IPS-15b (cell line): Measurements from ENCODE around the gene SIPA1L3.

Experiments
- H3K27me3 ChIP-seq: one replicate; pipeline ENCODE4 v1.6.1; 2013; ENCODE audit warnings: low read length; ENCODE audit not compliant: control insufficient read depth, insufficient read depth
- H3K36me3 ChIP-seq: one replicate; pipeline ENCODE4 v1.6.1; 2013; ENCODE audit warnings: low read length; ENCODE audit not compliant: control insufficient read depth, insufficient read depth
- H3K4me1 ChIP-seq: one replicate; pipeline ENCODE4 v1.6.1; 2013; ENCODE audit warnings: mild to moderate bottlenecking, low read length; ENCODE audit not compliant: control insufficient read depth, insufficient read depth
- H3K4me3 ChIP-seq: one replicate; pipeline ENCODE4 v1.5.1; 2013; ENCODE audit warnings: low read depth, low read length
- H3K9ac ChIP-seq: one replicate; pipeline ENCODE4 v1.6.1; 2013; ENCODE audit warnings: low read depth, mild to moderate bottlenecking, low read length
- H3K9me3 ChIP-seq: one replicate; pipeline ENCODE4 v1.6.1; 2013; ENCODE audit warnings: mild to moderate bottlenecking, low read length; ENCODE audit not compliant: control insufficient read depth, insufficient read depth

SIPA1L3 gene

DNA sequence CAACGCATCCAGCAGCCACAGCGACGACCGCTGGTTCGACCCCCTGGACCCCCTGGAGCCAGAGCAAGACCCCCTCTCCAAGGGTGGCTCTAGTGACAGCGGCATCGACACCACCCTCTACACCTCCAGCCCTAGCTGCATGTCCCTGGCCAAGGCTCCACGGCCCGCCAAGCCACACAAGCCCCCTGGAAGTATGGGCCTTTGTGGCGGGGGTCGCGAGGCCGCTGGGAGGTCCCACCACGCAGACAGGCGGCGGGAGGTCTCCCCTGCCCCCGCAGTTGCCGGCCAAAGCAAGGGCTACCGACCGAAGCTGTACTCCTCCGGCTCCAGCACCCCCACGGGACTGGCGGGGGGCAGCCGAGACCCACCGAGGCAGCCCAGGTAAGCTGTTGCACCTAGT lies 257.5 kb downstream of the SIPA1L3 start:
- H3K9me3 ChIP-seq = no peaks in the 10 kb centered on the region
- no peaks in the 10 kb centered on the region for H3K27me3 ChIP-seq
- H3K36me3 ChIP-seq = peaks cover 37% of the 10 kb centered on the region
- no peaks in the 10 kb centered on the region for H3K4me1 ChIP-seq
- H3K4me3 ChIP-seq = no peak overlapping the region
- H3K9ac ChIP-seq = no peak overlapping the region

DNA sequence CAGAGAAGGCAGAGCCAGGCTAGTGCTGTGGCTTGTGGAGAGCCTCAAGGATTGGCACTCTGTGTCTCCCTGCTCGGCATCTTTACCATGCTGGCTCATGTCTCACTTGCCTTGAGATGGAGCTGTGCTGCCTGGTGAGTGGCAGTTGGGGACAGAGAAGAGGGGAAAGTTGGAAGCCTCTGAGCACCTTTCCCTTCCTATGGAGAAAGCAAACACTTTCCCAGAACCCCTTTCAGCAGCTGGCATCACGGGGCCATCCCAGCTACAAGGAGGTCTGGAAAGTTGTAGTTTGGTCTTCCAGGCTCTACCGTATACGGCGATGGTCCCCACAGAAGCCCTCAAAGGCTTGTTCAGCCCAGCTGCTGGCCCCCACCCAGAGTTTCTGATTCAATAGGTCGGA lies 258.3 kb downstream of the SIPA1L3 start:
- no peak overlapping the region for H3K4me3 ChIP-seq
- peaks cover 41% of the 10 kb centered on the region for H3K36me3 ChIP-seq
- no peaks in the 10 kb centered on the region for H3K4me1 ChIP-seq
- no peak overlapping the region for H3K9ac ChIP-seq
- no peaks in the 10 kb centered on the region for H3K27me3 ChIP-seq
- no peaks in the 10 kb centered on the region for H3K9me3 ChIP-seq

DNA sequence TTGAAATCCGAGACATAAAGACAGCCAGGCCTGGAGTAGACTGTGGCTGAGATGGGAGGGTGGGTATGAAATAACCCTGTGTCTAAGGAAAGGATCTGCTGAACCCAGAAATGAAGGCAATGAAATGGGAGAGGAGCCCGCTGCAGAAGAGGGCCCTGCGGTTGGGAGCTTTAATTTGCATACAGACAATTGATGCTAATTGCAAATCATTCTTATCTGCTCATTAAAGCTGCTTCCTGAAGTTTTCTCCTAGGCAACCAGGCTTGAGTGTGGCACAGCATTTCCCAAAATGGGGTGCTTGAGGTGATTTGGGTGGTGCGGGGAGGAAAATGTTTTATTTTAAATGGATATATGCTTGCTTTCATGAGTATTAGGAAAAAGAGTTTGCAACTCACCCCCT lies 261.6 kb downstream of the SIPA1L3 start:
- Histone ChIP-seq H3K27me3 (no peaks in the 10 kb centered on the region), H3K9me3 (no peaks in the 10 kb centered on the region), H3K9ac (no peak overlapping the region), H3K36me3 (peaks cover 28% of the 10 kb centered on the region), H3K4me3 (no peak overlapping the region), H3K4me1 (no peaks in the 10 kb centered on the region)

DNA sequence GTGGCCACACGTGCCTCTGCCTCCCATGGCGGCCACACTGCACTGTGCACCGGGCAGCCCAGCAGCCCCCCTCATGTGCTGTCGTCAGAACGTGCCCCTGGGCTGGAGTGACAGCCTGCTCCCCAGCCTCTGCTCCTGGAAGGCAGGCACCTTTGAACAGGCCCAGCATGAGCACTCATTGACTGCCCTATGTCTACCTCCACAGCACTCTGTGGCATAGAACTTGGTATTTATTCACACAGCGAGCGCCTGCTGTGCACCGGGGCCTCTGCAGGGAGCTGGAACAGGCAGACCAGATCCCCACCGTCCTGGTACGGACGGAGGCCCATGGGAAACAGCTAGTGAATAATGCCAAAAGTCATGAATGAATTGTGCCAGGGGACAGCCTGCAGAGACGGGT lies 263.3 kb downstream of the SIPA1L3 start:
- Histone ChIP-seq H3K9me3 (no peaks in the 10 kb centered on the region), H3K36me3 (peaks cover 17% of the 10 kb centered on the region), H3K4me1 (no peaks in the 10 kb centered on the region), H3K4me3 (no peak overlapping the region), H3K27me3 (no peaks in the 10 kb centered on the region), H3K9ac (no peak overlapping the region)

DNA sequence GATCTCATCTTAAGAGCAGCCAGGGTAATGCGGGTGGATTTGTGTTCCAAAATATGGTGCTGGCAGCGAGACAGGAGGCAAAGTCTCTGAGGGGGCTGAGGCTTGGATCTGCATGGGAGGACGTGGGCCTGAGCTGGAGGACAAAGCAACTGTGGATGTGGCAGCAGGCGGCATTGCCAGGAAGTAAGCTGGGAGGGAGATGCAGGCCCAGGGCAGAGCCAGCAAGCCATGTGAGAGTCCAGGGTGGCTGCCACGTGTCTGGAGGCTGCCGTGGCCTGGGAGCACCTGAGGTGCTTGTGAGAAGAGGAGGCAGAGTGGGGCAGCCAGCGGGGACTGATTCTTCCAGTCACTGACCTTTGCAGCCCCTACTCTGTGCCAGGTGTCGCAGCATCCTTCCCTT lies 265.0 kb downstream of the SIPA1L3 start:
- no peak overlapping the region for H3K9ac ChIP-seq
- no peak overlapping the region for H3K4me3 ChIP-seq
- H3K36me3 ChIP-seq = peaks cover 10% of the 10 kb centered on the region
- H3K27me3 ChIP-seq = no peaks in the 10 kb centered on the region
- H3K9me3 ChIP-seq = no peaks in the 10 kb centered on the region
- H3K4me1 ChIP-seq = no peaks in the 10 kb centered on the region

DNA sequence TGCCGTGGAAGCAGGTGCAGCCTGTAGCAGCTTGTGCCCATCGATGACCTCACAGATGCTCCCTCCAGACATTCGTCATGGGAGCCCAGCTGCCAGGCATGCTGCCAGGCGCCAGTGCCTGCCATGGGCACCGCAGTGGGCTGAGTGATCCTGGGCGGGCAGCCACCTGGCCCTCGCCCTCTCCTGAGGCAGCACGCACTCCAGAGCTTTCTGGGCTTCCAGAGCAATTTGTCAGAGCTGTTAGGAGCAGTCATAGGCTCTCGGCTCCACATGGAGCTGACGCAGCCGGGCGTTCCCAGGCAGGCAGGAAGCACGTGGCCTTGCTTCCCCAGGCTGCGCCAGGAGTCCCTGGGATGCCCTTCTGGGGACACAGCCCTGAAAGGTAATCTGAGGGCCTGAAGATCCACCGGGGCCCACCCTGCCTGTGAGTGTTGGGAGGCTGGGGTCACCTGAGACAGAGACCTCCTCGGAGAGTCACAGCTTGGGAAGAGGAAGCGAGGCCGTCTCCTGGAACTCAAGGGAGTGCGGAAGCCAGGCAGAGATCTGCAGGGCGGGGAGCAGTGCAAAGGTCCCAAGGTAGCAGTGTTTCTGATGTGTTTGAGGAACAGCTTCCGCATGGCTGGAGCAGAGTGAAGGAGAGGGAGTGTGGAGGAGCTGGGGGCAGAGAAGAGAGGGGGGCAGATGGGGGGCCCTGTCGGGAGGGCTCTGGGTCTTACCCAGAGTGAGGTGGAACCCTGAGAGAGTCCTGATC lies 266.5 kb downstream of the SIPA1L3 start:
- H3K9me3 ChIP-seq = no peaks in the 10 kb centered on the region
- peaks cover 10% of the 10 kb centered on the region for H3K36me3 ChIP-seq
- no peaks in the 10 kb centered on the region for H3K27me3 ChIP-seq
- no peaks in the 10 kb centered on the region for H3K4me1 ChIP-seq
- H3K4me3 ChIP-seq = no peak overlapping the region
- H3K9ac ChIP-seq = no peak overlapping the region

DNA sequence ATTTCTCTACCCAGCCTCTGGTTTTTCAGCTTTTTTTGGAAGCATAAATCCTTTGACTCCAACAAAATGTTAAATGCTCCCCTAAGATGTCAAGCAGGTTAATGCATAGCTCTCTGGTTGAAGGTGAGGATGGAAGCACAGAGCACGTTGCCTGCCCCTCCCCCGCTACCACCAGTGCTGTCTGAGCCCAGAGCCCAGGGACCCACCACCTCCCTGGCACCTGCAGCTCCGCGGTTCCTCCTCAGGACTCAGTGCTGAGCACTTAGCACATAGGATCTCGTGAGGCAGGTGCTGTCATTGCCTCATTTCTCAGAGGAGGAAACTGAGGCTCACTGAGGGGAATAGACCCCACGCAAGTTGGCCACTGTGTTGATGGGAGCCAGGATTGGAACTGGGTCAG lies 268.4 kb downstream of the SIPA1L3 start:
- no peaks in the 10 kb centered on the region for H3K9me3 ChIP-seq
- no peaks in the 10 kb centered on the region for H3K27me3 ChIP-seq
- H3K4me3 ChIP-seq = no peak overlapping the region
- peaks cover 4% of the 10 kb centered on the region for H3K36me3 ChIP-seq
- H3K9ac ChIP-seq = no peak overlapping the region
- H3K4me1 ChIP-seq = no peaks in the 10 kb centered on the region

DNA sequence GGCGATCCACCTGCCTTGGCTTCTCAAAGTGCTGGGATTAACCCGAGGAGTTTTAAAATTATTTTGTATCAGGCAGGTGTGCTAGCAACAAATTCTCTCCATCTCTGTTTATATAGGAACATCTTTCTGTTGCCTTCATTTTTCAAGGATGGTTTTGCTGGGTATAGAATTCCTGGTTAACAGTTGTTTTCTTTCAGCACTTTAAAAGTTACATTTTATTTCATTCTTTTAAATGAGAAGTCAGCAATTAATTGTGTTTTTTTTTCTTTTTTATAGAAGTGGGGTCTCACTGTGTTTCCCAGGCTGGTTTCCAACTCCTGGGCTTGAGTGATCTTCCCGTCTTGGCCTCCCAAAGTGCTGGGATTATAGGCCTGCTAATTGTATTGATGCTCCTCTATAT lies 273.1 kb downstream of the SIPA1L3 start:
- Histone ChIP-seq H3K4me3 (no peak overlapping the region), H3K9me3 (no peaks in the 10 kb centered on the region), H3K27me3 (no peaks in the 10 kb centered on the region), H3K9ac (no peak overlapping the region), H3K4me1 (peaks cover 4% of the 10 kb centered on the region), H3K36me3 (peaks cover 4% of the 10 kb centered on the region)

DNA sequence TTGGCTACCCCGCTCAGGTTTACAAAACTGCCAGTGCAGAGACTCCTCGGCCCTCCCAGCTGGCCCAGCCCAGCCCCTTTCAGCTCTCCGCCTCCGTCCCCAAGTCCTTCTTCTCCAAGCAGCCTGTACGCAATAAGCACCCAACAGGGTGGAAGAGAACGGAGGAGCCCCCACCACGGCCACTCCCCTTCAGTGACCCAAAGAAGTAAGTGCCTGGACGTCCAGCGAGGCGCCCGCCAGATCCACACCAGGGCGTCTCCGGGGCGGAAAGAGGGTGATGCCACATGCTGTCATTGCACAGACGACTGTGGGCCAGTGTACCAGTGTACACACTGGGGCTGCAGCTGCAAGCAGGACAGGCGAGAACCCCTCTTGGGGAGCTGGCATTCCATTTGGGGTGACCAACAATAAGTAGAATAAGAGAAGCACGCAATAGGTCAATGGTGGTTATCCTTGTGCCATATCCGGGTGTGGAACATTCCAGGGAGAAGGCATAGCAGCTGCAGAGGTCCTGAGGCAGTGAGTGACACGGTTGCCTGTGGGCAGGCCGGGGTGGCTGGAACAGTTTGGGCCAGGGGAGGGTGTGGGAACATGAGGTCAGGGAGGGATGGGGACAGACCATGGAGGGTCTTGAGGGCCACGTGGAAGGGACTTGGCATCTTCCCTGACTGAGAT lies 275.7 kb downstream of the SIPA1L3 start:
- H3K4me1 ChIP-seq = peaks cover 4% of the 10 kb centered on the region
- H3K36me3 ChIP-seq = peaks cover 5% of the 10 kb centered on the region
- H3K27me3 ChIP-seq = no peaks in the 10 kb centered on the region
- H3K9me3 ChIP-seq = no peaks in the 10 kb centered on the region
- peak overlapping the region; percentile 68 for H3K4me3 ChIP-seq
- H3K9ac ChIP-seq = no peak overlapping the region

DNA sequence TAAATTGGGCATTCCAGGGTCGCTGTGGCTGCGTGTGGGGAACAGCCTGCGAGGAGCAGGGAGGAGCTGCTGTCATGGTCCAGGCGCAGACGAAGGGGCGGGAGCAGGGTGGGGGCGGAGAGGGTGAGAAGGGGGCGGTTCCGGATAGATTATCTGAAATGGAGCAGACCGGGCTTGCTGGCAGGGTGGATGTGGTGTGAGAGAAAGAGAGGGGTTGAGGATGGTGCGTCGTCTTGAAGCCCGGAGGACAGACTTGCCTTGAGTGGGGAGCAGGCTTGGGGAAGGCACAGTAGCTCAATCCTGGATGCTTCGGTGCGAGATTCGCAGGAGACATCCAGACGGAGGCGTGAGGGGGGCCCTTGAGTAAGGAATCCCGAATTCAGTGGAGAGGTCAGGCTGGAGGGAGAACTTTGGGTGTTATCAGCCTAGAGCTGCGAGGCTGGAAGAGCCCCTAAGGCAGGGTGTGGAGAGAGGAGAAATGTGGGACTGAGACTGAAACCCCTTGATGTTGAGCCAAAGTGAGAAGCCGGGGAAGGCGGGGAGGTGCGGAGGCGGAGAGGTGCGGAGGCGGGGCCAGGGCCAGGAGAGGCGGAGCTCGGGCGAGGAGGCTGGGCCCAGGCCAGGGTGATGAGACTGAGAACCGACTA lies 276.4 kb downstream of the SIPA1L3 start:
- H3K27me3 ChIP-seq = no peaks in the 10 kb centered on the region
- no peaks in the 10 kb centered on the region for H3K9me3 ChIP-seq
- peak overlapping the region; percentile 26 for H3K9ac ChIP-seq
- peaks cover 5% of the 10 kb centered on the region for H3K36me3 ChIP-seq
- peaks cover 4% of the 10 kb centered on the region for H3K4me1 ChIP-seq
- peak overlapping the region; percentile 68 for H3K4me3 ChIP-seq

DNA sequence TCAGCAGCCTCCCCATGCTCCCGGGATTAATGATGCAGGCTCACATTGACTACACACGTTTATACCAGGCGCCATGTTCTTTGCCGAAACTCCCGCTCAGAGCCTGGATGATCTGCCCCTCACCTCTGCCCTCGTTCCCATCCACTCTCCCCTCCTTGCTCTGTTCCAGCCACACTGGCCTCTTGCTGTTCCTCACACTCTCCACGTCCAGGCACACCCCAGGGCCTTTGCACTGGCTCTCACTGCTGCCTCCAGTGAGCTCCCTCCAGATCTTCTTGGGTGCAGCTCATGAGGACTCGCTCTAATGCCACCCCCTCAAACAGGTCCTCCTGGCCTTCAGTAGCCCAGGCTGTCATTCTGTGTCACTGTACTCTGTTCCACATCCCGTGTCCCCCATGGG lies 277.8 kb downstream of the SIPA1L3 start:
- Histone ChIP-seq H3K9me3 (no peaks in the 10 kb centered on the region), H3K27me3 (no peaks in the 10 kb centered on the region), H3K4me3 (no peak overlapping the region), H3K4me1 (peaks cover 4% of the 10 kb centered on the region), H3K36me3 (peaks cover 5% of the 10 kb centered on the region), H3K9ac (no peak overlapping the region)

DNA sequence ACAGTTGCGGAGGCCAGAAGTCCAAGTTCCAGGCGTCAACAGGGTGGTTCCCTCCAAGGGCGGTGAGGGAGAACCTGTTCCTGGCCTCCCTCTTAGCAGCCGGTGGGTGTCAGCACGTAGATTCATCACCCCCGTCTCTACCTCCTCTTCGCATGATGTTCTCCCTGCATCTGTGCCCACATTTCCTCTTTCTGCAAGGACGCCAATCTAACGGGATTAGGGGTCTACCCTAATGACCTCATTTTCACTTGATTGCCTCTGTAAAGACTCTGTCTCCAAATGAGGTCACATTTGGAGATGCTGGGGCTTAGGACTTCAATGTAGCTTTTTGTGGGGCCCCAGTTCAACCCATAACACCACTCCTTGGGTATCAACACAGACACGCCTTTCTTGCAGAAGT lies 278.6 kb downstream of the SIPA1L3 start:
- Histone ChIP-seq H3K27me3 (no peaks in the 10 kb centered on the region), H3K4me1 (peaks cover 4% of the 10 kb centered on the region), H3K4me3 (no peak overlapping the region), H3K9me3 (no peaks in the 10 kb centered on the region), H3K36me3 (peaks cover 5% of the 10 kb centered on the region), H3K9ac (no peak overlapping the region)
